Activated CD4-positive, CD25-positive, alpha-beta regulatory T cell treated with anti-CD3 and anti-CD28 coated beads, Interleukin-2, amount 50 U/mL, for 24 hours (primary cell): ENCODE data around the gene ALDH3B1.
"Not testable (repeated sequence)": the region's sequence is repeated elsewhere in the genome, so short reads cannot be mapped to it uniquely, and the experiment has no call there.

Experiments used
- ATAC-seq, 2 donors: fragments of 150-1000 bp; cut with Tn5 transposase; one replicate each; pipeline ENCODE4 v1.10.0; 2021; ENCODE audit warnings: mild to moderate bottlenecking in 1 of 2, moderate library complexity in 1 of 2

The ALDH3B1 gene, protein sequence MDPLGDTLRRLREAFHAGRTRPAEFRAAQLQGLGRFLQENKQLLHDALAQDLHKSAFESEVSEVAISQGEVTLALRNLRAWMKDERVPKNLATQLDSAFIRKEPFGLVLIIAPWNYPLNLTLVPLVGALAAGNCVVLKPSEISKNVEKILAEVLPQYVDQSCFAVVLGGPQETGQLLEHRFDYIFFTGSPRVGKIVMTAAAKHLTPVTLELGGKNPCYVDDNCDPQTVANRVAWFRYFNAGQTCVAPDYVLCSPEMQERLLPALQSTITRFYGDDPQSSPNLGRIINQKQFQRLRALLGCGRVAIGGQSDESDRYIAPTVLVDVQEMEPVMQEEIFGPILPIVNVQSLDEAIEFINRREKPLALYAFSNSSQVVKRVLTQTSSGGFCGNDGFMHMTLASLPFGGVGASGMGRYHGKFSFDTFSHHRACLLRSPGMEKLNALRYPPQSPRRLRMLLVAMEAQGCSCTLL

DNA sequence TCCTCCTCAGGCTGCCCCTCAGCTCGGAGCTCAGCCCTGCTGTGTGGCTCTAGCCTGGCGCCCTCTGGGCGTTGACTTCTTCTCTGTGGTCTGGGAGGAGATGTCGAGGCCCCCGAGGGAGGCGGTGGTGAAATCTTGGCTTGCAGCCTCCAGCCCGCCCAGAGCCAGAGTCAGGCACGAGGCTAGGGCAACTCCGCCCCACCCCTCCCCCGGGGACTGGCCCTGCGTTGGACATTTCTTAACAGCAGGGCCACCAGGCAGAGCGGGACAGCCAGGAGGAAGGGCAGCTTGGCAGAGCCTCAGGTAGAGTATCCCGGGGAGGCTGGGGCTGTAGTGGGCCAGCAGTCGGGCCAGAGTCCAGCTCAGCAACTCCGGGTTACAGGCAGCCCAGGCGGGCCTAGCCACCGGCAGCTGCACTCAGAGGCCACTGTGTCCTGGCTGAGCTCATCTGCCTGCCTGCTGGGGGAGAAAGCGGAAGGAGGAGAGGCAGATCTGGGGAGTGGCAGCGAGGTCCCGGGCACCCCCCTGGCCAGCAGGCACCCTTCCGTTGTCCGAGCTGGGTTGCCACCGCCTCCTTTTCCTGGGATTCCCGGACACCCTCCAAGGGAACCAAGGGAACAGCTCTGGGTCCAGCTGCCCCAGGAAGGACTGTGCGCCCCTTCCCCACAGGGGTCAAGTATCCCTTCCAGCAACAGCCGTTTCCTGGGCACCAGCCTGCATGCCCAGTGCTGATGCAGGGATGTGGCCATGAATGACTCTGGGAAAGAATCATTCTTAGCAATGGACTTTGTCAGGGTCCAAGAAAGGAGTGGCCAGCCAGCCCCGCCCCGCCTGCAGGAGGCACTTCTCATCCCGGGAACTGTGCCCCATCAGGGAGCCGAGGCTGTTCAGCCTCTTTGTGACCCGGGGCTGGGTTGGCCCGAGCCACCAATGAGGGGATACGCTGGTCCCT lies at the start of gene ALDH3B1:
Gene ALDH3B1 (plus strand): TSS at position 238 of the 952 bp plus-strand sequence. CDS start 4,971 bp downstream, outside the sequence.
- peak in 1 of 2 donors; percentile 30 for ATAC-seq

DNA sequence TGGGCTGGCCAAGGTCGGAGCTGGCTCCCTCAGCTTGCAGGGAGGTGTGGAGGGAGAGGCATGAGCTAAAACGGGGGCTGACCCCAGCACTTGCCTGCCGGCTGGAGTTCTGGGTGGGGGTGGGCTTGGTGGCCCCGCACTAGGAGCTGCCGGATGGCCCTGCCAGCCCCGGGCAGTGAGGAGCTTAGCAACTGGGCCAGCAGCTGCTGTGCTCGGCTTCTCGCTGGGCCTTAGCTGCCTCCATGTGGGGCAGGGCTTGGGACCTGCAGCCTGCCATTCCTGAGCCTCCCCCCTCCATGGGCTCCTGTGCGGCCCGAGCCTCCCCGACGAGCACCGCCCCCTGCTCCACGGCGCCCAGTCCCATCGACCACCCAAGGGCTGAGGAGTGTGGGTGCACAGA lies 46.9 kb upstream of the ALDH3B1 start:
- ATAC-seq, result not testable (repeated sequence)

DNA sequence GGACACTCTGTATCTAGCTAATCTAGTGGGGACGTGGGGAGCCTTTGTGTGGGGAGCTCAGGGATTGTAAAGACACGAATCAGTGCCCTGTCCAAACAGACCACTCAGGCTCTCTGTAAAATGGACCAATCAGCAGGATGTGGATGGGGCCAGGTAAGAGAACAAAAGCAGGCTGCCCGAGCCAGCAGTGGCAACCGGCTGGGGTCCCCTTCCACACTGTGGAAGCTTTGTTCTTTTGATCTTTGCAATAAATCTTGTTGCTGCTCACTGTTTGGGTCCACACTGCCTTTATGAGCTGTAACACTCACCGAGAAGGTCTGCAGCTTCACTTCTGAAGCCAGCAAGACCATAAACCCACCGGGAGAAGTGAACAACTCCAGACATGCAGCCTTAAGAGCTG lies 46.2 kb upstream of the ALDH3B1 start:
- ATAC-seq, result not testable (repeated sequence)

DNA sequence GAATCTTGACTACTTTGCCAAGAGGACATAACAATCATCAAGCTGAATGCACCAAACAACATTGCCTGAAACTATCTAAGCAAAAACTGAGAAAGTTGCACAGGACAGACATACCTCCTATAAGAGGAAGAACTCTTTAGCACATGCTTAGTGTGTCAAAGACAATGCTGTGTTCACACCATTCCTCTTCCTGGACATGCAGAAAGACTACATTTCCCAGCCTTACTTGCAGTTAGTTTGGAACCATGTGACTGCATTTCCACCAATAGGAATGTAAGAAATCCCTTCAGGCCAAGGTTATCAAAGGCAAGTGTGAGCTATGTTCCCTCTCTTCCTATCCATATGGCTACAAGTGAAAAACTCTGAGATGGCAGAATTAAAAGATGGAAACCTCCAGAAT lies 45.4 kb upstream of the ALDH3B1 start:
- ATAC-seq, result not testable (repeated sequence)

DNA sequence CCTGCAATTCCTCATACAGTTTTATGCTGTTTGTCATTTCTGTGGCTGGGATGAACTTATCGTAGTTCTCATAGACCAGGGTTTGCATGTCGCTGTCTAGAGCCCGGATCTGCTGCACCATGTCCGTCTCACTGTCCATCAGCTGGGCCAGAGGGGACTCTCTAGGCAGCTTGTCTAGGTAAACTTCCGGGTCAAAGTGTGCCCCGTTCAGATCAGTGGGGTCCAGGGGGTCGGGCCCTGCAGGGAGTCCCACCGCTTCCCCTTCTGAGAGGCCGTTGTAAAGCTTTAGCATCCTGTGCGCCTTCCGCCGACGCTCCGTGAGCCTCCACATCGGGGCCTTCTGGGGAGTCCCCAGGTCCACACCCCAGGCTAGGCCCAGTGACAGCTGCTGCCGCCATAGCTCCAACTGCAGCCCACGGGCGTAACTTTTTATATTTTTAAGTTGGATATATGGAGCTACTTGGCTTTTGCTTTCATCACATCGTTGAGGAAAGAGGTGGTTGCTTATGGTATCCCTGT lies 44.2 kb upstream of the ALDH3B1 start:
- not testable (repeated sequence) for ATAC-seq

DNA sequence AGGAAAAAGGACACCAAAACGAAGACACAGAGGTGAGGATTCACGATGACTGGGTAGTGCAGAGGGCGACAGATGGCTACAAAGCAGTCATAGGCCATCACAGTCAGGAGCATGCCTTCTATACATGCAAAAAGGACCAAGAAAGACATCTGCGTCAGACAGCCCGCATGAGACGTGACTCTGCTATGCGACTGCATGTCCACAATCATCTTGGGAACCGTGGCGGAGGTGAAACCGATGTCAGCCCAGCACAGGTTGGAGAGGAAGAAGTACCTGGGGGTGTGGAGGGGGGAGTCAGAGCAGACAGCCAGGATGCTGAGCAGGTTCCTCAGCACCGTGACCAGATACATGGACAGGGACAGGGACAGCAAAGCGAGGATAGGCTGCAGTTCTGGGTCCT lies 35.4 kb upstream of the ALDH3B1 start:
- ATAC-seq, result not testable (repeated sequence)

DNA sequence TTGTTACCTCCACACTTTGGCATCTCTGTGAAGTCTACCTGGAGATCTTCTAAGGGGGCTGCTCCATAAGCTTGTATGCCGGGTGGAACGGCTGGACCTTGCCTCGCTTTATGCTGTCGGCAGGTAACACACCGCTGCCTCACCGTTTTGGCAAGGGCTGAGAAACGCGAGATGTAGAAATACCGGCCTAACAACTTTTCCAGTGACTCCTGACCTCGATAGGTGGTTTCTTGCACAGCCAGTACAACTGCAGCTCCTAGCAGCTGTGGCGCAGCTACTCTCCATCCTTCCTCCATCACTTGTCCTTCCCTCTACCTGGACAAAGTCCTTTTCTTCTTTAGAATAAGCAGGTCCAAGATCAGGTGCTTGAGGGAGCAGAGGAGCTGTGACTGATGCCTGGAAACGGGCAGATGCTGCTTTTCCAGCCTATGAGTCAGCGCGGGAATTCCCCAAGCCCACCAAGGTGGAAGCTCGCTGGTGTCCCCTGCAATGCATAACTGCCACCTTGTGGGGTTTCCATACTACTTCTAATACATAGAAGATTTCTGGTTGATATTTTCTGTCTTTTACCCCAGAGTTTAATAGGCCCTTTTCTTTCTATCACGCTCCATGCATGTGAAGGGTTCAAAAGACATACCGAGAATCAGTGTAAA lies 31.2 kb upstream of the ALDH3B1 start:
- not testable (repeated sequence) for ATAC-seq

DNA sequence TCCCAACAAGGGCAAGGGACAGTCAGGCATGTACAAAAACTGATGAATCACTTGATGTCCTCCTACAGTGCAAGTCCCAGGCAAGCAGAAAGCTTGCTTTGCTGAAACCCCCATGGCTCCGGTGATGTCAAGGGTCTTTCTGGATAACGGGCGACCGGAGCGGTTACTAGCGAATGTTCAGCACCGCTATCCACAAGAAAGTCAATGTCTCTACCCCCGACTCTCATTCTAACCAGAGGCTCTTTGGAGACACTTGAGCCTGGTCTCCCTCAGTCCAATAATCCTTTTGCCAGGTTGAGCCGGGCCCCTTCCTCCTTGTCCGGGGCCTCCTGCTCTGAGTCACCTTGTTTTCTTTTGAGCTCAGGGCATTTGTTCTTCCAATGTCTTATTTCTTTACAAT lies 28.9 kb upstream of the ALDH3B1 start:
- not testable (repeated sequence) for ATAC-seq

DNA sequence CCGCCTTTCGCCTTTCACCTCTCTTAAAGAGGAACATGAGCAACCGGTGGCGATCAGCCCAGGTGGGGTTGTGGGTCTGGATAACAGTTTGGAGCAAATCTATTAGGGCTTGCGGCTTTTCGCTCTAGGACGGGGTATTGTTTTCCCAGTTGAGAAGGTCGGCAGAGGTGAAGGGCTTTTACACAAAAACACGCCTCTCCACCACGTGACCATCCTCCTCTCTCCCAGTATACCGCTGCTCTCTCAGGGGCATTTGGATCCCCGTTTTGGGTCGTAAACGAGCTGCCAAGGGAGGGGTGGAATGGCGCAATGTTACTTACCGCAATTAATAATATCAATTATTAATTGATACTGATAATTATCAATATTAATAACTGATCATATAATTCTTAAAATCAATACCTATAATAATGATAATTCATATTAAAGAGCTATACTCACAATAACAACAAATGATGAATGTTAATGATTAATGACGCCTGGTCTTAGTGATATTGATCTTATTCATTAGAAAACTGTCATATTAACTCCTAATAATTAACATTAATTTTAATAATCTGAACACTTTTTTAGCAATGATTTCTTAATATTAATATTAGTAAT lies 27.8 kb upstream of the ALDH3B1 start:
- not testable (repeated sequence) for ATAC-seq

DNA sequence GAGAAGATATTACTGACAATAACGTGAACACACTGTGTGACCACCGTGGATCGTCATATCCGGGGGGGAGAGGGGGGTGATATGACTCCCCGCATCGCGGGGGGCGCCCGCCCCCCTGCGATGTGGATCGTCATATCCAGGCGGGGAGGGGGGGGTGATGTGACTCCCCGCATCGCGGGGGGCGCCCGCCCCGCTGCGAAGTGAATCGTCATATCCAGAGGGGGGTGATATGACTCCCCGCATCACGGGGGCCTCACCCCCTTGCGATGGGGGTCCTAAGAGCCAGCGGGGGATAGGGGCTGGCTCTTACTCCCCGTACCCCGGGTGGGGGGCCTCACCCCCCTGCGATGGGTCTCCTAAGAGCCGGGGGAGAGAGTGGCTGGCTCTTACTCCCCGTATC lies 26.2 kb upstream of the ALDH3B1 start:
- no peak for ATAC-seq

DNA sequence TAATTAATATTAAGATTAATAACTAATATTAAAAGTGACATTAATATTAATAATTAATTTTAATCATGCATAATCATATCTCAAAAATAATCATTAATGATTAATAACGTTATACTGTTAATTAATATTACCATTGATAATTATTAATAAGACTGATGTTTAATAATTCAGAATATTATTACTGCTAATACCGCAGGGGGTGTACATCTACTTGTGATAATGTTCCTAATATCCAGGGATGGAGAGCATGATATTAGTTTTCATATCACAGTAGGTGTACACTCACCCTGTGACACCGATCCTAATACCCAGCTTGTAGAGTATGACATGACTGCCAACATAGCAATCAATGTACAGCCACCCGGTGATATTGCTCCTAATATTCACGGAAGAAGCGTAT lies 24.8 kb upstream of the ALDH3B1 start:
- ATAC-seq, result not testable (repeated sequence)

DNA sequence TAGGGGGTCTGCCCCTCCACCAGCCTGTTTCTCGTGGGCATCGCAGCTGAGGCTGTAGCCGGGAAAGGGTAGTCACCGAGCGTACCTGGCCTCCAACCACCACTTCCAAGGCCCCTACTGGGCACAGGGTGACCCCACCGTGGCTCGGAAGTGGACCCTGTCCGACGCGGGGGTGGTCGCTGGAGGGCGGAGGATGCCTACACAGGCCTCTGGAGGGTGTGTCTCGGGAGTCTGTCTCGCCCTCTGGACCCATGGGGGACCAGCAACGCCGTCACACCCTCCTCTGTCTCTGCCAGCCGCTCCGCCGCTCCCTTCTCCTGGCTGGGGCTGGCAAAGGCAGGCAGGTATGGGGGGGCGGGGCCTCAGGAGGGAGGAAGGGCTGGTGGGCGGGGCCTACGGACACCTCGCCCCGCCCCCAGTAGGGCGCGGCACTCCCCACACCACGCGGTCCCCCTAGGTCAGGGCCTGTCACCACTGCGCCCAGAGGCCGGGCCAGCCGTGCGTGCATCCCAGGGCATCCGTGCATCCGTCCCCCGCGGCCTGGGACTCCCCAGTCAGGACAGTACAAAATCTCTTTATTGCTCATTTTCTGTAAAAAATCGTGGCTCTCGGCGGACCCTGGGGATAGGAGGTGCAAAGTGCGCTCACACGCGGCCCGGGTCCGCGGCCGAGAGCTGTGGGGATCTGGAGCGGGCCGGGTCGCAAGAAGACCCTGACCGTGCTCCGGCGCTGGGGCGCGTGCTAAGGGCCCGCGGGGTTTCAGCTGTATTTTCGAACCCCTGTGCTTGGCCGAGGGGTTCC lies 19.4 kb upstream of the ALDH3B1 start:
- not testable (repeated sequence) for ATAC-seq

DNA sequence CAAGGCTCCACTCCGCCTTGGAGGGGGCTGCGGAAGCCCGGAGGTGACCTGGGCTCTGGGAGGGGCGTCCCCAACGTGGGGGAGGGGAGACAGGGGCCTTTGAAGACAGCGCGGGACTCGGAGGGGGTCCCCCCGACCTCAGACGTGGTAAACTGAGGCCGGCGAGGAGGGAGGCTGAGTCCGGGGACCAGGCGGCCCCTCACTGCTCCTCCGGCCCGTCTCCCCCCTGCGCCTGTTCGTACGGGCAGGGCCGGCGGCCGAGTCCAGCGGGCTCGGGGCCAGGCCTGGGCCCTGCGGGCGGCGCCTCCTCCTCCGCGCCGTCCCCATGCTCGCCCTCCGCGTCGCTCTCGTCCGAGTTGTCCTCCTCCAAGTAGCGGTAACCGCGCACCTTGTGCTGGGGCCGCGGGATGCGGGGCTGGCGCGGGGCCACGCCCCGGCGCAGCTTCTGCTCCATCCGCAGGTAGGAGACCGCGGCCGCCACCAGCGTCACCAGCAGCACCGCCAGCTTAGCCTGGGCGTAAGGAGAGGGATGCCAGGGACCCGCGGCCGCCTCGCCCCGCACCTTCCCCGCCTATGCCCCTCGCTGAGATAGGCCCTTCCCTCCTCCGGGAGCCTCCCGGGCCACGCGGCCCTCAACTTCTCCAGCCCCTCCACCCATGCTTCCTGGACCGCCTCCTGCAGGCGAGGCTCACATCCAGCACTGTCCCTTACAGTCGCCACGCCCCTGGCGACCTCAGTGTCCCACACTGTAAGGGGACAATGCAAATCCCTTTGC lies 18.6 kb upstream of the ALDH3B1 start:
- not testable (repeated sequence) for ATAC-seq

DNA sequence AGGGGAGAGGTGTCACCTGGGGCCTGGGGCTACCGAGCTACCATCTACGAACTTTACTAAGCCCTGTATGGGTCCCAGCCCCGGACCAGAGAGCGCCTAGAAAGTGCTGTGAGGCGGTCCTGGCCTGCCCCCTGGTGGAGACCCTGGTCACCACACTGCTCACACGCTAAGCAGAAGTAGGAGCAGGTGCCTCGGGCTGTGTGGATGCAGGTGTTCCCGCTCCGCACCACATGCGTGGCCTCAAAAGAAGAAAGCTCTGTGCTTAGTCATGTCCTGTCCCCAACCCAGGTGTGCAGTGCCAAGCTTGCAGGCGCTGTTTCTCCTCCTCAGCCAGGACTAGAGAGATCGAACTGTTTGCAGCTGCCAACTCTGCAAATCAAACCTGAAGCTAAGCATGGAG lies 16.3 kb upstream of the ALDH3B1 start:
- not testable (repeated sequence) for ATAC-seq

DNA sequence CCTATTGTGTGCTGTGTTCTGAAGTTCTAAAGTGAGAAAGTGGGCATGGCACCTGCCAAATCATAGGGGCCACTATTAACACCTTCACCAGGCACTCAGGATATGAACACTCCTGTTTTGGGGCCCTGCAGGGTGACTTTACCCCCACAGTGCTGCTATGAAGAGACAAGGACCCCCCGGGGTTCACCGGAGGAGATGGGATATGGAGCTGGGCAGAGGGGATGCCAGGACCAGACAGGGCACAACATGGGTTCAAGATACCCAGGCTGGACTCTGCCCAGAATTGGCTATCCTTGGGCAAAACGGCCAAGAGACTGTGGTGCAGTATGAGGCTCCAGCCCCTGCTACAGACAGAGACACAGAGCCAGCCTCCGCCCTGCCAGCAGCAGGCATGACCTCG lies 15.7 kb upstream of the ALDH3B1 start:
- not testable (repeated sequence) for ATAC-seq

DNA sequence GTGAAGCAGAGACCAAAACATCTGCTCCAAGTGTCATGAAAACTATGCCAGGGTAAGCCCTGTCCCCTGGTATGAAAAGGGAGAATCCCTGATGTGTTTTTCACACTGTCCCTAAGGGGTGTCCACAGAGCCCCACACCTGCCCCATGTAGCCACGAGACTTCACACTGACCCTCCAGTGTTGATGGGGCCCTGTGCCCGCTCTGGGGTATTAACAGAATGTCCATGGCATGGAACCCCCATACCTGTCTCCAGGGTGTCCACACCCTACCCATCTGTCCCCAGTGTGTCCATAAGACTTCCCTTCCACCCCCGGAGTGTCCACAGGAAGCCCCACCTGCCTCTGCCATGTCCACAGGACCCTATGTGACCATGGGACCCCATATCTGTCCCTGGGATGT lies 15.0 kb upstream of the ALDH3B1 start:
- ATAC-seq, result not testable (repeated sequence)

DNA sequence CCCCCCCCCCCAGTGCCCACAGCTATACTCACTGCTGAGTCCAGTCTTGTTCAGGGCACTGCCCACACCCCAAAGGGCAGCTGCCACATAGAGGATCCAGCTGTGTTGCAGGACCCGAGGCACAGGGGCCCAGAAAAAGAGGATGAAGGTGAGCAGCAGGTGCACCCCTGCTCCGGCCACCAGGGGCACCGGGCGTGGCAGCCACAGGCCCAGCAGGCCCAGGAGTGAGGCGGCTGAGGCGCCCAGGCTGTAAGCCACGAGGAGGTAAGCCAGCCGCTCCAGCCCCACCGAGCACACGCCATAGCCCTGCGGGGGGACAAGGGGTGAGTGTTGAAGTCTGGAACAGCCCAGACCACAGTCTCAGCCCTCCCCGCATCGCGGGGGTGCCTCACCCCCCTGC lies 14.5 kb upstream of the ALDH3B1 start:
- ATAC-seq, result not testable (repeated sequence)

DNA sequence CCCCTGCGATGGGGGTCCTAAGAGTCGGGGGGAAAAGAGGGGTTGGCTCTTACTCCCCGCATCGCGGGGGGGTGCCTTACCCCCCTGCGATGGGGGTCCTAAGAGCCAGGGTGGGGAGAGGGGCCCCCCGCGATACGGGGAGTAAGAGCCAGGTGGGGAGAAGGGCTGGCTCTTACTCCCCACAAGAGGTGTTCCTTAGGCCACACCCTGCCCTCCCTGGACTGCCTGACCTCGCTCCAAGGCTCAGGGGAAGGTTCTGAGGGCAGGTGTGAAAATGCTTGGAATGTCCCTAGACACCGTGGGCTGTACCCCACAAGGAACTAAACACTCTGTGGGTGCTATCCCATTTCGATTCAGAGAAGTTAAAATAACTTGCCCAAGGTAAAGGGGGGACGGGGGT lies 14.1 kb upstream of the ALDH3B1 start:
- ATAC-seq, result no peak

DNA sequence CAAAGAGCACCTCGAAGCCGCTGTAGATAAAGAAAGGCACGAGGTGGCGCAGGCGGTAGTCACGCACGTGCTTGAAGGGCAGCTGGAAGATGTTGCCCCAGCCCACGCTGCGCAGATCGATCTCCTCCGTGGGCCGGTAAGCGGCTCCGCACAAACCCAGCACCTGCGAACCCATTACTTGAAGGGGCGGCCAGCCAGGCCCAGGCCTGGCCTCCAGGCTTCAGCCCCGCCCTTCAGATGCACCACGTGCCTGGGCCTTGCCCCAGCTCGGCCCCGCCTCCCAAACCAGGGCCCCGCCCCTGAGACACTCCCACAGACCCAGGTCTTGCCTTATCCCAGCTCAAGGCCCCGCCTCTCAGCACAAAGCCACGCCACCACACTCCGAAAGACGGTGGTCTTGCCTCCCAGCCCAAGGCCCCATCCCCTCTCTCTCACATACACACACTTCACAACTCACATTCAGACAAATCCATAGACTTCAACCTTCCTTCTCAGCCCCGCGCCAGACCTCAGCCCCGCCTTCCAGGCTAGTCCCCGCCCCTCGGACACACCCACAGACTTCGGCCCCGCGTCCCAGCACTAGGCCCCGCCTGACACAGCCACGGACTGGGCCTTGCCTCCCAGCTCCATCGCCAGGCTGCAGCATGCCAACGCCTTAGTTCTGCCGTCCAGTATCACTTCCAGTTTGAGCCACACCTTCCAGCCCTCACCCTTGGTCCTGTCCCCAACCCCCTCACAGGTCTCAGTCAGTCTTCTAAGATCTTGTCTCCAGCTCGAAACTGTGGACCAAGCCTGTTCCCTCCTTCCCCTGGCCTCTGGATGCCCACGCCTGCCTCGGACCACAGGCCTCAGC lies 13.3 kb upstream of the ALDH3B1 start:
- ATAC-seq, result peak; percentile 25 to 58
